ENCODE measurements around the gene ADAMTSL1.

The ADAMTSL1 gene

GRCh38 chr9:18683851-18684250 is 209.9 kb downstream of the ADAMTSL1 start:
- DNase-seq (ENCODE audit: low read depth, low spot score), result no peak
- no peak overlapping the region for H3K27ac ChIP-seq

GRCh38 chr9:18684593-18685317 is 210.8 kb downstream of the ADAMTSL1 start:
- H3K27ac ChIP-seq, result no peak overlapping the region
- no peak for DNase-seq (ENCODE audit: low read depth, low spot score)

GRCh38 chr9:18688581-18689565 is 214.9 kb downstream of the ADAMTSL1 start:
- no peak for DNase-seq (ENCODE audit: low read depth, low spot score)
- no peak overlapping the region for H3K27ac ChIP-seq

- no peak overlapping the region for H3K27ac ChIP-seq
- no peak for DNase-seq (ENCODE audit: low read depth, low spot score)
Measured at GRCh38 chr9:18689921-18690320, 216.0 kb downstream of the ADAMTSL1 start.

- H3K27ac ChIP-seq, result no peak overlapping the region
- DNase-seq (ENCODE audit: low read depth, low spot score), result no peak
Measured at GRCh38 chr9:18692268-18692667, 218.3 kb downstream of the ADAMTSL1 start.

- no peak overlapping the region for H3K27ac ChIP-seq
- DNase-seq (ENCODE audit: low read depth, low spot score), result no peak
Measured at GRCh38 chr9:18692962-18693361, 219.0 kb downstream of the ADAMTSL1 start.

GRCh38 chr9:18694959-18695668 is 221.2 kb downstream of the ADAMTSL1 start:
- no peak overlapping the region for H3K27ac ChIP-seq
- no peak for DNase-seq (ENCODE audit: low read depth, low spot score)

- no peak overlapping the region for H3K27ac ChIP-seq
- DNase-seq (ENCODE audit: low read depth, low spot score), result no peak
Measured at GRCh38 chr9:18698992-18699391, 225.0 kb downstream of the ADAMTSL1 start.

- no peak overlapping the region for H3K27ac ChIP-seq
- no peak for DNase-seq (ENCODE audit: low read depth, low spot score)
Measured at GRCh38 chr9:18699764-18700163, 225.8 kb downstream of the ADAMTSL1 start.

GRCh38 chr9:18700714-18701113 is 226.8 kb downstream of the ADAMTSL1 start:
- no peak for DNase-seq (ENCODE audit: low read depth, low spot score)
- H3K27ac ChIP-seq, result no peak overlapping the region

GRCh38 chr9:18703151-18703900 is 229.4 kb downstream of the ADAMTSL1 start:
- no peak overlapping the region for H3K27ac ChIP-seq
- no peak for DNase-seq (ENCODE audit: low read depth, low spot score)

- H3K27ac ChIP-seq, result no peak overlapping the region
- DNase-seq (ENCODE audit: low read depth, low spot score), result no peak
Measured at GRCh38 chr9:18703901-18704379, 230.0 kb downstream of the ADAMTSL1 start.

GRCh38 chr9:18705796-18706392 is 231.9 kb downstream of the ADAMTSL1 start:
- DNase-seq (ENCODE audit: low read depth, low spot score), result no peak
- H3K27ac ChIP-seq, result no peak overlapping the region

GRCh38 chr9:18706648-18707047 is 232.7 kb downstream of the ADAMTSL1 start:
- no peak for DNase-seq (ENCODE audit: low read depth, low spot score)
- no peak overlapping the region for H3K27ac ChIP-seq

- no peak overlapping the region for H3K27ac ChIP-seq
Measured at GRCh38 chr9:18707061-18707461, 233.1 kb downstream of the ADAMTSL1 start.

GRCh38 chr9:18707489-18708205 is 233.7 kb downstream of the ADAMTSL1 start:
- no peak overlapping the region for H3K27ac ChIP-seq
- DNase-seq (ENCODE audit: low read depth, low spot score), result no peak

More at GRCh38 chr9:18707061-18707461, 233.1 kb downstream of the ADAMTSL1 start:
- DNase-seq (ENCODE audit: low read depth, low spot score), result no peak

GRCh38 chr9:18708429-18708828 is 234.5 kb downstream of the ADAMTSL1 start:
- no peak for DNase-seq (ENCODE audit: low read depth, low spot score)
- no peak overlapping the region for H3K27ac ChIP-seq

- H3K27ac ChIP-seq, result no peak overlapping the region
- DNase-seq (ENCODE audit: low read depth, low spot score), result no peak
Measured at GRCh38 chr9:18710065-18710464, 236.1 kb downstream of the ADAMTSL1 start.

- no peak for DNase-seq (ENCODE audit: low read depth, low spot score)
- no peak overlapping the region for H3K27ac ChIP-seq
Measured at GRCh38 chr9:18717759-18718158, 243.8 kb downstream of the ADAMTSL1 start.

All from epithelial cell of prostate (primary cell).